ENCODE measurements around the gene PLA2G2C. TPM values are rescaled to one million over a fixed set of nuclear protein-coding genes. Genes with fewer than 3 reads are reported as not detected.
A peak's percentile ranks its signal among the peaks of the same experiment; 100 is the strongest.

The PLA2G2C gene
- total RNA-seq, 2 experiments from 2014 or later: 0.44 to 0.57 TPM

GRCh38 chr1:20172033-20172590 lies 14.2 kb downstream of the PLA2G2C start:
- POLR2A ChIA-PET: interaction anchor here (0.5 to 1.4 kb wide), 6 partner anchors 15 to 1800 kb away, joined by 3 to 6 read pairs (median 4); no protein-coding TSS in a partner anchor
- no peak for TF ChIP-seq EZH2phosphoT487 (IDR thresholded peaks at IDR 0.05; ENCODE audit: borderline replicate concordance, low read depth, low read length)
- TF ChIP-seq CTCF (conservative IDR thresholded peaks at IDR 0.05; ENCODE audit: low read length): no peak
- BruUV-seq (replicated peaks): no TSS peak

GRCh38 chr1:20169932-20170331 lies 16.4 kb downstream of the PLA2G2C start:
- ChIA-PET CTCF (ENCODE audit: unreplicated experiment) (interaction anchor here (1.3 kb wide), 1 partner anchor 325 kb away, joined by 3 read pairs; no protein-coding TSS in a partner anchor), POLR2A (interaction anchor here (1.0 kb wide), 1 partner anchor 9 kb away, joined by 4 read pairs; no protein-coding TSS in a partner anchor)
- no peaks in the 10 kb centered on the region for H3K9me3 ChIP-seq (ENCODE audit: low read length)
- H3K27ac ChIP-seq (ENCODE audit: low read depth, low read length, poor library complexity, severe bottlenecking): peak overlapping the region; percentile 53
- TF ChIP-seq CTCF (conservative IDR thresholded peaks at IDR 0.05; ENCODE audit: low read length) (no peak), EZH2phosphoT487 (IDR thresholded peaks at IDR 0.05; ENCODE audit: borderline replicate concordance, low read depth, low read length) (no peak)
- H3K9me2 ChIP-seq (ENCODE audit: insufficient read depth, low read length): no peaks in the 10 kb centered on the region
- H4K20me1 ChIP-seq (ENCODE audit: insufficient read depth, low read length): no peaks in the 10 kb centered on the region
- no peaks in the 10 kb centered on the region for H3K79me2 ChIP-seq (ENCODE audit: insufficient read depth, low read depth, low read length)
- H3K4me2 ChIP-seq (ENCODE audit: low read length): peak overlapping the region; percentile 35; the same call in 1 of the 2 replicates
- intact Hi-C loops (cut with micrococcal nuclease; ENCODE audit: unreplicated experiment): no loop called here
- no peak for DNase-seq (ENCODE audit: low spot score)
- no peak overlapping the region; the same call in 1 of the 2 replicates for H2AFZ ChIP-seq (ENCODE audit: low read length)
- no peak overlapping the region for H3K4me3 ChIP-seq (ENCODE audit: low read depth, low read length, poor library complexity, severe bottlenecking)
- BruUV-seq (replicated peaks): no TSS peak
- H3K4me1 ChIP-seq (ENCODE audit: insufficient read depth, low read length, poor library complexity, severe bottlenecking): peaks cover 71% of the 10 kb centered on the region
- H3K36me3 ChIP-seq (ENCODE audit: insufficient read depth, low read length): no peaks in the 10 kb centered on the region

More at GRCh38 chr1:20172033-20172590, 14.2 kb downstream of the PLA2G2C start:
- DNase-seq (ENCODE audit: low spot score): no peak
- H4K20me1 ChIP-seq (ENCODE audit: insufficient read depth, low read length): no peaks in the 10 kb centered on the region
- H3K36me3 ChIP-seq (ENCODE audit: insufficient read depth, low read length): no peaks in the 10 kb centered on the region
- CTCF ChIA-PET (ENCODE audit: unreplicated experiment): interaction anchor here (1.0 to 1.3 kb wide), 2 partner anchors 24 to 41 kb away, joined by 3 to 4 read pairs; no protein-coding TSS in a partner anchor
- no peaks in the 10 kb centered on the region for H3K79me2 ChIP-seq (ENCODE audit: insufficient read depth, low read depth, low read length)
- H3K27ac ChIP-seq (ENCODE audit: low read depth, low read length, poor library complexity, severe bottlenecking): peak overlapping the region; percentile 32
- H3K9me2 ChIP-seq (ENCODE audit: insufficient read depth, low read length): no peaks in the 10 kb centered on the region
- H2AFZ ChIP-seq (ENCODE audit: low read length): no peak overlapping the region; the same call in 1 of the 2 replicates
- no peak overlapping the region for H3K4me3 ChIP-seq (ENCODE audit: low read depth, low read length, poor library complexity, severe bottlenecking)
- no peaks in the 10 kb centered on the region for H3K9me3 ChIP-seq (ENCODE audit: low read length)
- peaks cover 78% of the 10 kb centered on the region for H3K4me1 ChIP-seq (ENCODE audit: insufficient read depth, low read length, poor library complexity, severe bottlenecking)
- peak overlapping the region; percentile 35; the same call in 1 of the 2 replicates for H3K4me2 ChIP-seq (ENCODE audit: low read length)
- intact Hi-C loops (cut with micrococcal nuclease; ENCODE audit: unreplicated experiment): no loop called here

All from OCI-LY7 (cell line).